ENCODE results near the gene TAF6L.
"Not testable (repeated sequence)": the region's sequence is repeated elsewhere in the genome, so short reads cannot be mapped to it uniquely, and the experiment has no call there.

The TAF6L gene

GRCh38 chr11:62805961-62806441 is 34.8 kb downstream of the TAF6L start:
- DNase-seq, result peak; percentile 35

- peak; percentile 43 for DNase-seq
Observed at GRCh38 chr11:62806611-62807121, 35.5 kb downstream of the TAF6L start.

- DNase-seq, result no peak
Observed at GRCh38 chr11:62810748-62811147, 39.6 kb downstream of the TAF6L start.

- no peak for DNase-seq
Observed at GRCh38 chr11:62811659-62812058, 40.5 kb downstream of the TAF6L start.

GRCh38 chr11:62816557-62816956 is 45.4 kb downstream of the TAF6L start:
- DNase-seq, result no peak

- DNase-seq, result no peak
Observed at GRCh38 chr11:62817129-62817528, 45.9 kb downstream of the TAF6L start.

GRCh38 chr11:62823677-62824076 is 52.5 kb downstream of the TAF6L start:
- no peak for DNase-seq

GRCh38 chr11:62828130-62828529 is 56.9 kb downstream of the TAF6L start:
- DNase-seq, result not testable (repeated sequence)

- DNase-seq, result no peak
Observed at GRCh38 chr11:62830904-62831519, 59.8 kb downstream of the TAF6L start.

GRCh38 chr11:62831520-62832335 is 60.5 kb downstream of the TAF6L start, which contains the start of gene STX5:
STX5 (minus strand) TSS chr11:62832051; CDS start chr11:62831243, 808 bp downstream.
- peak; percentile 99 for DNase-seq

- DNase-seq, result peak; percentile 48
Observed at GRCh38 chr11:62832336-62833234, 61.4 kb downstream of the TAF6L start, which contains the start of gene TEX54. TEX54 (minus strand) TSS chr11:62832841.

- no peak for DNase-seq
Observed at GRCh38 chr11:62835336-62835735, 64.1 kb downstream of the TAF6L start.

All from EL (cell line).